SK-N-MC (cell line): ENCODE measurements around the gene DOC2B.

ENCODE experiments used
- EZH2 ChIP-seq: fragments of 200-600 bp; sonication (generic); IDR thresholded peaks from one replicate; pipeline ENCODE4 v1.6.1; 2017; ENCODE audit warnings: antibody characterized with exemption
- FOXP2 ChIP-seq: optimal IDR thresholded peaks from 2 replicates; pipeline ENCODE3; 2011; ENCODE audit warnings: mild to moderate bottlenecking, moderate library complexity; ENCODE audit not compliant: insufficient read depth; ENCODE audit errors: extremely low read length, control extremely low read depth
- POLR2AphosphoS5 ChIP-seq: IDR thresholded peaks from 2 replicates; pipeline ENCODE4 v1.6.1; 2012; ENCODE audit warnings: mild to moderate bottlenecking, low read depth, low read length, borderline replicate concordance

DNA sequence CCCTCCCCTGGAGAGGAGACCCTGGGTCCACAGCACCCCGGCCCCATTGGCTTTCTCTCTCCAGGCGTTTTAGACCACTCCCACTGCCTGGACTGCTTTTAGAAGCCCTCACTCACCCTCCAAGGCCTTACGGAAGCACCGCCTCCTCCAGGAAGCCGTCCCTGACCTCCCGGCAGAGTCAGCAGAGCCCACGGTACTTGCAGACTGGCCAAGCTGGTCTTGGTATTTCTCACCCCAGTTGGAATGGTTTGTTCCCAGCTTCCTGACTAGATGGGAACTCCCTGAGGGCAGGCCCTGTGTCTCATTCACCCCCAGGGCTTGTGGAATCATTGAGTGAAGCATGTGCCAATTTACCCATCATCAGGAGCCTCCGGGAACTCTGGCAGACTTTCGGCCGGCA is 34.9 kb downstream of the DOC2B start:
- no peak for TF ChIP-seq POLR2AphosphoS5
- TF ChIP-seq EZH2, result no peak
- no peak for TF ChIP-seq FOXP2
